Medulla oblongata (tissue), 1 donor: ENCODE data around the gene CERS4.
"Not testable (repeated sequence)": the region's sequence is repeated elsewhere in the genome, so short reads cannot be mapped to it uniquely, and the experiment has no call there.

ENCODE experiments used
- DNase-seq: peaks from one replicate; pipeline ENCODE4 v3.0.0-alpha.2; 2015; ENCODE audit errors: extremely low spot score

Gene CERS4, protein sequence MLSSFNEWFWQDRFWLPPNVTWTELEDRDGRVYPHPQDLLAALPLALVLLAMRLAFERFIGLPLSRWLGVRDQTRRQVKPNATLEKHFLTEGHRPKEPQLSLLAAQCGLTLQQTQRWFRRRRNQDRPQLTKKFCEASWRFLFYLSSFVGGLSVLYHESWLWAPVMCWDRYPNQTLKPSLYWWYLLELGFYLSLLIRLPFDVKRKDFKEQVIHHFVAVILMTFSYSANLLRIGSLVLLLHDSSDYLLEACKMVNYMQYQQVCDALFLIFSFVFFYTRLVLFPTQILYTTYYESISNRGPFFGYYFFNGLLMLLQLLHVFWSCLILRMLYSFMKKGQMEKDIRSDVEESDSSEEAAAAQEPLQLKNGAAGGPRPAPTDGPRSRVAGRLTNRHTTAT

DNA sequence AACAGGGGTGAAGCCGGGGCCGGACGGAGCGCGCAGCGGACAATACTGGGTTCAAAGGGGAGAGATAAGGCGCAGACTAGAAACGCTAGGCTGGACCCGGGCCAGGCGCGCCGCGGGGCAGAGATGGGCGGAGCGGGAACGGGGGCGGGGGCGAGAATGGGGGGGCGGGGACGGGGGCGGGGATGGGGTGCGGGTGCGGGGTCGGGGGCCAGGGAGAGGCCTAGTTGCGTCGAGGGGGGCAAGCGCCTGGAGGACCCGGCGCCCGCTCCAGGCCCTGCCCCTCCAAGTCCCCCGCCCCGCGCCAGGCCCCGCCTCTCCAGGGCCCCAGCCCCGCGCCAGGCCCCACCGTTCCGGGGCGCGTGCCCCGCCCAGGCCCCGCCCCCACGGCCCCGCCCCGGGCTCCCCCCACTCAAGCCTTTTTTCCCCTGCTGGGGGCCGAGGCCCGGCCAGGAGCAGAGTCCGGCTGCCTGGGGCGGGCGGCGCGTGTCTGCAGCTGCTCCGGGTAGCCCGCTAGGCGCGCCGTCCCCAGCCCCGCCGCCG is at the start of gene CERS4:
CERS4 (plus strand) TSS at position 449 of the 540 bp plus-strand sequence. CDS start 41,707 bp downstream, outside the sequence.
- peak; percentile 86 for DNase-seq

DNA sequence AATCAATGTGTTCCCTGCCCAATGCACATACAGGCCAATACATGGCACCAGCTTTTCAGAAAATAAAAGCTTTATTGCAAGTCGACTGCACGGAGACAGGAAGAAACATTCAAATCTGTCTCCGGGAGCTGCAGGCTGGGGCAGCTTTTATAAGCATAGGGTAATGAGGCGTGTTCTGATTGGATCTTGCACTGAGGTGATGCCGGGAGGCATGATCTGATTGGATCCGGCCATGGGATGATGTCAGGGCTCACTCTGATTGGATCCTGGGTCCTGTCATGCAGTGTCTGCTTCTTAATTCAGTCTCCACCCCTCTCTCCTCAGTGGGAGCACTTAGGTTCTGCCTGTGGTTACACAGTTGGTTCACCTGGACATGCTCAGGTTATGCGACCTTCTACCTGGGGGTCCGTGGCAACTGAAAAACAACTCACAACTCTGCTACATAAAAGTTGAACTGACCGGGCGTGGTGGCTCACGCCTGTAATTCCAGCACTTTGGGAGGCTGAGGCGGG is 48.0 kb upstream of the CERS4 start:
- DNase-seq, result peak; percentile 12

DNA sequence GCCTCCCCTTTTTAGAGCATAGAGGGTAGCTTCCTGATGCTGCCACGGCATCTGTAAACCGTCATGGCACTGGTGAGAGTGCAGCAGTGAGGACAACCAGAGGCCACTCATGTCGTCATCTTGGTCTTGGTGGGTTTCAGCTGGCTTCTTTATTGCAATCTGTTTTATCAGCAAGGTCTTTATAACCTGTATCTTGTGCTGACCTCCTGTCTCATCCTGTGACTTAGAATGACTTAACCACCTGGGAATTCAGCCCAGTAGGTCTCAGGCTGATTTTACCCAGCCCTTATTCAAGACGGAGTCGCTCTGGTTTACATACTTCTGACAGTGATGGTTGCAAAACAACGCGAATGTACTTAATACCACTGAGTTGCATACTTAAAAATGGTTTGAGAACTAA is 45.4 kb upstream of the CERS4 start:
- no peak for DNase-seq

DNA sequence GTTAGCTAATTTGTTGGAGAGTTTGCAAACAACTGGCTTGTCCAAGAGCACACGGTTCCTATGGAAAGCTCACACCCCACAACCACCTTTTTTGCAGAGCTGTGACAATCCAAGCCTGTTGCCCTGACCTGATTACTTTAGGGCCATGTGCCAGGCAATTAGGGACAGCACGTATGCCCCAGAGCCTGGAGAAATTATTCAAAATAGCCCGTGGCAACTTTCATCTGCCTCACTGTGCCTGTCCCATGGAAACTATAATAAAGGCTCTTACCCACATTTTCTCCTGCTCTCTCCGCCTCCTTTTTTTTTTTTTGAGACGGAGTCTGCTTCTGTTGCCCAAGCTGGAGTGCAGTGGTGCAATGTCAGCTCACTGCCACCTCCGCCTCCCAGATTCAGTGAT is 41.2 kb upstream of the CERS4 start:
- no peak for DNase-seq

DNA sequence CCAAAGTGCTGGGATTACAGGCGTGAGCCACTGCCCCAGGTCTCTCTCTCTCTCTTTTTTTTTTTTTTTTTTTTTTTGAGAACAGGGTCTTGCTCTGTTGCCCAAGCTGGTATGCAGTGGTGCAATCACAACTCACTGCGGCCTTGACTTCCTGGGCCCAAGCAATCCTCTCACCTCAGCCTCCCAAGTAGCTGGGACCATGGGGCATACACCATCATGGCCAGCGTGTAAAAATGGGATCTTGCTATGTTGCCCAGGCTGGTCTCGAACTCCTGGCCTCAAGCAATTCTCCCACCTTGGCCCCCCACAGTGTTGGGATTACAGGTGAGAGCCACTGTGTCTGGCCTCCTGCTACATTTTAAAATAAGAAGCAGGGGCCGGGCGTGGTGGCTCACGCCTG is 40.6 kb upstream of the CERS4 start:
- no peak for DNase-seq

DNA sequence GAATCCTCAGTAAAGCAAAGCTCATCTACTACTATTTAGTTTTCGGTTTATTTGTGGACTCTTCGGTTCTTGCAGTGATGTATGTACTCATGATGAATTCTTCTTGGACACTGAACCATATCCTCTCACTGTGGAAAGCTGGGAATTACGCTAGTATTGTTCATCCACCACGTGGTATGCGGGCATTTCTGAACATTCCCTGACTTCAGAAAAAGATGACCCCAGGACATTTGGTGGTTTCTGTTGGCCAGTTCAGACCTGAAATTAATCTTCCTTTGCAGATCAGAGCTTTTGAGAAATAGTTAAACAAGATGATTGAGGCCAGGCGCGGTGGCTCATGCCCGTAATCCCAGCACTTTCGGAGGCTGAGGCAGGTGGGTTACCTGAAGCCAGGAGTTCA is 34.5 kb upstream of the CERS4 start:
- DNase-seq, result no peak

DNA sequence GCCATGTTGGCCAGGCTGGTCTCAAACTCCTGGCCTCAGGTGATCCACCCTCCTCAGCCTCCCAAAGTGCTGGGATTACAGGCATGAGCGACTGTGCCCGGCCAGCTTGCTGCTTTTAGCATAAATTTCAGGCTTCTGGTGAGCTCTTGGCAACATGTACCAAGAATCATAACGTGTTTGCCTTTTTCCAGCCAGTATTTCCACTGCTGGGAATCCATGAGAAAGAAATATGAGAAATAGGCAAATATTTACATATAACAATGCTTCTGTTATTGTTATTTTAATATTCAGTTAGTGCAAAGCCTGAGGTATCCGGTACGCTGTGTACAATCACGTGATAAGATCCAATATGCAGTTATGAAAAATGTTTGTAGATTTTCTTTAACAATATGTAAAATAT is 29.2 kb upstream of the CERS4 start:
- no peak for DNase-seq

DNA sequence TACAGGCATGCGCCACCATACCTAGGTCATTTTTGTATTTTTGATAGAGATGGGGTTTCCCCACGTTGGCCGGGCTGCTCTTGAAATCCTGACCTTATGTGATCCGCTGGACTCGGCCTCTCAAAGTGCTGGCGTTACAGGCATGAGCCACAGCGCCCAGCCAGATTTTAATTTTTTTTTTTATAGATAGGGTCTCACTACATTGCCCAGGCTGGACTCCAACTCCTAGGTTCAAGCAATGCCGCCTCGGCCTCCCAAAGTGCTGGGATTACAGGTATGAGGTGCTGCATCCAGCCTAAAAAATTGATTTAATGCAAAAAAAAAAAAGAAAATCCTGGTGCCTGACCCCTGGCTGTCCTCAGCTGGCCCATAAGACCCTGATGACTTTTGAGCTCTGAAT is 24.9 kb upstream of the CERS4 start:
- no peak for DNase-seq

DNA sequence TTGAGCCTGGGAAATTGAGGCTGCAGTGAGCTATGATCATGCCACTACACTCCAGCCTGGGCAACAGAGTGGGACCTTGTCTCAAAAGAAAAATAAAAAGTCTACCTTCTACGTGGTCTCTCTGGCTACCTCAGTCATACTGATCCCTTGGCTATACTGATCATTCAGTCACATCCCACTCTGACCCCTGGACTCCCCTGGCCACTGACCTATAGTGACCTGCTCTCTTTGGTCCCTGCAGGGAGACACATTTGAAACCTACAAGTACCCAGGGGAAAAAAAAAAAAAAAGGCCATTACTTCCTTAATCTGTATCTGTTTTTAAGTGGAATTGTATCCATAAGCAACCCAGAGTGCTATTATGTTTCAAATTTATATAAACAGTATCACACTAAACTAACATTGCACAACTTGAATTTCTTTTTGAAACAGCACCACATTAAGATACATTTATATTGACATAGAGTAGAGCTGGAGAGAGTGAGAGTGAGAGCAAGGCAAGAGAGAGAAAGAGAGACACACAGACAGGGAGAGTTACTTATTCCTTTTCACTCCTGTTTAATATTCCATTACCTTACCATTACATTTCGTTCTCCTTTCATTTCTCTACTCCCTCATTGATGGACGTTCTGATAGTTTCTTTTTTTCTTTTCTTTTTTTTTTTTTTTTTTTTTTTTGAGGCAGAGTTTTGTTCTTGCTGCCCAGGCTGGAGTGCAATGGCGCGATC is 23.7 kb upstream of the CERS4 start:
- DNase-seq, result no peak

DNA sequence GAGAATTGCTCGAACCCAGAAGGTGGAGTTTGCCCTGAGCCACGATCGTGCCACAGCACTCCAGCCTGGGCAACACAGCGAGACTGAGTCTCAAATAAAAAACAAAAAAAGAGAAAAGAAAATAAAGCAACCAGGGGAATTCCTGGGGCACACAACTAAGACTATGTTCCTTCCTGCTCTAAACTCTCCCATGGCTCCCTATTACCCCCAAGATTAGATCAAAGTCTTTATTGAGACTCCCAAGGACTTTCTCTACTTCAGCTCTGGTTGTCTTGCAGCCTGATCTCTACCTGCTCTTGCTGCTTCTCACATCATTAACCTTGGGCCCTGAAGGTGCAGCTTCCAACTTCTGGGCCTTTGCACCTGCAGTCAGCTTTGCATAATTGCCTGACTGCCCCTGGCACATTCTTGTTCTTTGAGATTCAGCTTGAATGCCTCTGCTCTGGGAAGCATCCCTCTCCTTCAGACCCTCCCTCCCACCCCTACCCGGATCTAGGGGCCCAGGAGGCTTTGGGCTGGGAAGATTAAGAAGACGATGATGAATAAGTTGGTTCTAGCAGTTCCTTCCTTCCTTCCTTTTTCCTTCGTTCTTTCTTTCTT is 16.8 kb upstream of the CERS4 start:
- DNase-seq, result no peak

DNA sequence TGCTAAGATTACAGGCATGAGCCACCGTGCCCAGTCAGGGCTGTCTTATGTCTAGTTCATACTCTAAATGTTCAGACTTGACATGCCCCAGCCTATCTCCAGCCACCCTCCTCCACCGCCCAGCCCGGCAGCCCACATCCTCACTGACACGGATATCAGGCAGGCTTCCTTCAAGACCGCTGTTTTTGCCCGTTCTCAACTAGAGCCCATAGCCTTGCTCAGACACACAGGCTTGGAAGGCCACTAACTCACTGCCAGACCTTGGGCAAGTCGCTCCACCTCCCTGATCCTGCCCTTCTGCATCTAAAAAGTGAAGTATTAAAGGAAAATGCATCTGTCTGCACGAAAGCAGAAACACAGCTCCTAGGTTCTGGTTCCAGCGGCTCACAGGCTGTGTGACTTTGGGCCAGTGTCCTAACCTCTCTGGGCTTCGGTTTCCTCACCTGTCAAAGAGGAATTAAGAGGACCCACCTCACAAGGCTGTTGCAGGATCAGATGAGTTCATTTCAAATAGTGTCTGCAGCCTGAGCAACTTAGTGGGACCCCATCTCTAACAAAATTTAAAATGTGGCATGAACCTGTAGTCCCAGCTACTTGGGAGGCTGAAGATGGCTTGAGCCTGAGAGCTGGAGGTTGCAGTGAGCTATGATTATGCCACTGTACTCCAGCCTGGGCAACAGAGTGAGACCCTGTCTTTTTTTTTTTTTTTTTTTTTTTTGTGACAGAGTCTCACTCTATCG is 14.5 kb upstream of the CERS4 start:
- peak; percentile 20 for DNase-seq

DNA sequence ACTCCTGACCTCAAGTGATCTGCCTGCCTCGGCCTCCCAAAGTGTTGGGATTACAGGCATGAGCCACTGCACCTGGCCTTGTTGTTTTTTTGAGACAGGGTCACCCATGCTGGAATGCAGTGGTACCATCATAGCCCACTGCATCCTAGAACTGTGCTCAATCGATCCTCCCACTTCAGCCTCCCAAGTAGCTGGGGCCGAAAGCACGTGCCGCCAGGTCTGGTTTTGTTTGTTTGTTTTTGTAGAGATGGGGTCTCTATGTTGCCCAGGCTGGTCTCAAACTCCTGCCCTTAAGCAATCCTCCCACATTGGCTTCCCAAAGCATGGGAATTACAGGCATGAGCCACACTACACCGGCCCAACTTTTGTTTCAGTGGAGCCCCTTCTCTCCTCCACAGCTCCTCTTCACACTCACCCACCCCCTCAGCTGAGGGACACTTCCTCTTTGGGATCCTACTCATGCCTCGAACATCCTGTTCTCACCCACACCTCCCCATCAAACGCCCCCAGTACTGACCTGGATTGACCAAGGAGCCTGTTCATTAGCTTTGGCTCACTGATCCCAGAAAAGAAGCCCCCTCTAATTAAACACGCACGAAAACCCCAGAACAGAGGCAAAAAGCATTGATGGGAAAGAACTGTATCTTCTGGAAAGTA is 12.8 kb upstream of the CERS4 start:
- peak; percentile 21 for DNase-seq

DNA sequence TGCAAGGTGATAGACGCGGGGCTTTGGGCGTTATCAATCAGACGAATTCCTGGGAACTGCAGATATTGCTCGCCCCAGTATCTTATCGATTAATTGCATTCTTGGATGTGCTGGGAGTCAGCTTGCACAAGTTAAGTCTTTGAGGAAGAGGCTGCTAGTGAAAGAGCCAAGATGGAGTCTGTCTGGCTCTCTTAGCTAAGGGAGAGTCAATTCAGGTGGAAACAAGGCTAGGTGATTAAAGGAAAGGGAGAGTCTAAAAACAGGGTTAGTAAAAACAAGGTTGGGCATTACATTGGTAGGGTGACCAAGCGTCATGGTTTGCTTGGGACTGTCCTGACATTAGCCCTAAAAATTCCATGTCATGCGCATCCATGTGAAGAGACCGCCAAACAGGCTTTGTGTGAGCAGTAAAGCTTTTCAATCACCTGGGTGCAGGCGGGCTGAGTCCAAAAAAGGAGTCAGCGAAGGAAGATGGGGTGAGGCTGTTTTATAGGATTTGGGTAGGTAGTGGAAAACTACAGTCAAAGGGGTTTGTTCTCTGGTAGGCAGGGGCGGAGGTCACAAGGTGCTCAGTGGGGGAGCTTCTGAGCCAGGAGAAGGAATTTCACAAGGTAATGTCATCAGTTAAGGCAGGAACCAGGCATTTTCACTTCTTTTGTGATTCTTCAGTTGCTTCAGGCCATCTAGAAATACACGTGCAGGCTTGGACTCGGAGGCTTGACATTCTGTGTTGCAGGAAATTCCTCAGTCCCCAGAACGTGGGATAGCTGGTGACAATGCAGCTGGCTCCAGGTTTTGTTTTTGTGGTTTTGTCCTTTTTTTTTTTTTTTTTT is 5.7 kb upstream of the CERS4 start:
- DNase-seq, result not testable (repeated sequence)

DNA sequence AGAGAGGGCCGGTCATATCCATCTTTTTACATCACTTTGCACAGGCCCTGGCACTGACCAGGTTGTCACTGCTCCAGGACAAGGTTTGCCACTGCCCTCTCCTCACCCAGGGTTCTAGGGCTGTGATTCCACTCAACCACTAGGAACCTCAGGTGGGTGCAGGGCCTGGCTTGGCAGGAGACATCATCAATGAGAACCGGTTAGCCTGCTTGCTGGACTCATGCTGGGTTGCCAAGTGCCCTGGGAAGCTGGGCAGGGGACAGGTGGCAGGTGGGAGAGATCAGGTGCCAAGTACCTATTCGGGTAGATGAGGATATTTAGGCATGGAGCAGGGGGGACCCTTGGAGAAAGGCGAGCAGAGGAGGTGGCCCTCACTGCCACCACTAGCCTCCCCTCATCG is 4.2 kb upstream of the CERS4 start:
- no peak for DNase-seq

DNA sequence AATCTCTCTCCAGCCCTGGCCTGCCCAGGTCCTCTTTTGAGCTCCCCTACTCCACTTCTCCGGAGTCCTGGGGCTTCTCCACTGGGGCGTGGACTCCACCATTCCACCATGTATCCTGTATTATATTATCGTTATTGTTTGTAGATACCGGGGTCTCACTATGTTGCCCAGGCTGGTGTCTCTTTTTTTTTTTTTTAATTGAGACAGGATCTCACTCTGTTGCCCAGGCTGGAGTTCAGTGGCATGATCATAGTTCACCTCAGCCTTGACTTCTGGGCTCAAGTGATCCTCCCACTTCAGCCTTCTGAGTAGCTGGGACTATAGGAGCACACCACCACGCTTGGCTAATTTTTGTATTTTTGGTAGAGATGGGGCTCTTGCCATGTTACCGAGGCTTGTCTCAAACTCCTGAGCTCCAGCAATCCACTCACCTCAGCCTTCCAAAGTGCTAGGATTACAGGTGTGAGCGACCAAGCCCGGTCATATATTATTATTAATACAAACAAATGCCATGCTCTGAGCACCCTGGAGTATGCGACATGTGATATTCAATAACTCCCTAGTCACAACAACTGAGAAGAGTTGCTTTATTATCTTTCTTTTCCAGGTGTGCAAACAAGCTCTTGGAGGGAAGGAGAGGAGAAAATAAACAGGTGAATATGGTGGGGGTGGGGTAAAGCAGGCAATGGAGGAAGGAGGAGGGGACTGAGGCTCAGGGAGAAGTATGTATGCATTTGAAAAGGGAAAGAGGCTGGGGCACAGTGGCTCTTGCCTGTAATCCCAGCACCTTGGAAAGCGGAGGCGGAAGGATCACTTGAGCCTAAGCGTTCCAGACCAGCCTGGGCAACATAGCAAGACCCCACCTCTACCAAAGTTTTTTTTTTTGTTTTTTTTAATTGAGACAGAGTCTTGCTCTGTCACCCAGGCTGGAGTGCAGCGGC is 2.8 kb upstream of the CERS4 start:
- no peak for DNase-seq

DNA sequence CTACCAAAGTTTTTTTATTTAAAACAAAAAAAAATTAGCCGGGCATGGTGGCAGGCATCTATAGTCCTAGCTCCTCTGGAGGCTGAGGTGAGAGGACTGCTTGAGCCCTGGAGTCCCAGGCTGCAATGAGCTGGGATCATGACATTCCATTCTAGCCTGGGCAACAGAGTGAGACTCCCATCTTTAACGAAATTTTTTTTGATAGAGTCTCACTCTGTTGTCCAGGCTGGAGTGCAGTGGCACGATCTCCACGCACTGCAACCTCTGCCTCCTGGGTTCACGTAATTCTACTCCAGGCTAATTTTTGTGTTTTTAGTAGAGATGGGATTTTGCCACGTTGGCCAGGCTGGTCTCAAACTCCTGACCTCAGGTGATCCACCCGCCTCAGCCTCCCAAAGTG is 1.8 kb upstream of the CERS4 start:
- not testable (repeated sequence) for DNase-seq

DNA sequence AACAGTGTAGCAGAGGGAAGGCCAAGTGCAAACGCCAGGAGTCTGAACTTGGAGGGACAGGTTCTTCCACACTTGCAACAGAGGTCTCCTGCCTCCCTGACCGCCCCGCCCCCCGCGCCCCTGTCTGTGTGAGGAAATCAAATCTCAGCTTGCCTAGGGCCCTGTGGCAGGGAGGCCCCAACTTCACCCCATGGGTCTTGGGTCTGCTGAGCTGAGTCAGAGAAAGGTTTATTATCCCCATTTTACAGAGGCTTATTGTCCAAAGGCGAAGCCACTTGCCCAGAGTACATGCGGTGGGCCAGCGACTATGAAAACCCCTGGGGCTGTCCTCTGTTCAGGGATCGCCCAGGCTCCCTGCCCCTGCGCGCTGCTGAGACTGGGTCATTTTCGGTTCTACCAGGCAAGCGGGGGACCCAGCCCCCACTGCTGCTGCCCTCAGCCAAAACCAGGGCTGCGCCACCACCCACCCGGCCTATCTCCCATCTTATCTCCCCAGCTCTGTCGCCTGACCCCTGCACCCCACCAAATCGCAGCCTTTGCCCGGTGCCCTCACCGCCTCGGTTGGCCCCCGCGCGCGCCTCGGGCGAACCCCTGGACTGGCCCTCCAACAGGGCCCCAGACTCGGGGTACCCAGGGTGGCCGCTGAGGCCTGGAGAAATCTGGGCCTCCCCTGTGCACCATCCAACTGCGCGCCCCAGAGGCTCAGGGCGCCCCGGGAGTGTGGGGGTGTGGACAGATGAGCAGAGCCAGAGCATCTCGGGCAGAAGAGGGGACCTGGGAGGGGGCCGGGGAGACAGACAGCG is 850 bp upstream of the CERS4 start:
- peak; percentile 77 for DNase-seq
